Measurements from ENCODE around the gene RAPGEF2. TPM values are rescaled to one million over a fixed set of nuclear protein-coding genes. Genes with fewer than 3 reads are reported as not detected.

Gene RAPGEF2
- total and polyA plus RNA-seq, 9 of the 15 experiments (the other 6 are each of a cell fraction or from before 2014, with no cell fraction given), result 3.1 to 32.6 (median 23.1) TPM

DNA sequence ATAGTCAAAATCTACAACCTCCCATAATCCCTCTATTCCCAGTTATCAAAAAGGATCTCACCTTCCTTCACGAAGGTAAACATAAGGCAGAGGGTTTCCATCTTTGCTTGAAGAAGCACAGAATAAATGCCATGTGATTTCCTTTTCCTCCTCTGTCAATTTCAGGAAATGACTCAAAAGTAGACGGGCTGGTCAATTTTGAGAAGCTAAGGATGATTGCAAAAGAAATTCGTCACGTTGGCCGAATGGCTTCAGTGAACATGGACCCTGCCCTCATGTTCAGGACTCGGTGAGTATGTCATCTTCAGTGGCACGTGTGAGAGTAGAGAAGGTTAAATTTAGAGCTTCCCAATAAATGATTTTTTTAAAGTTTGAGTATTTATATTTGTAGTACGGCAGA is 240.2 kb downstream of the RAPGEF2 start:
- POLR2A ChIA-PET, result interaction anchor here (0.7 to 1.0 kb wide), 2 partner anchors 13 to 15 kb away, joined by 3 read pairs; no protein-coding TSS in a partner anchor
- in situ Hi-C loops (cut with MboI), result no loop called here
- no peak for FAIRE-seq

DNA sequence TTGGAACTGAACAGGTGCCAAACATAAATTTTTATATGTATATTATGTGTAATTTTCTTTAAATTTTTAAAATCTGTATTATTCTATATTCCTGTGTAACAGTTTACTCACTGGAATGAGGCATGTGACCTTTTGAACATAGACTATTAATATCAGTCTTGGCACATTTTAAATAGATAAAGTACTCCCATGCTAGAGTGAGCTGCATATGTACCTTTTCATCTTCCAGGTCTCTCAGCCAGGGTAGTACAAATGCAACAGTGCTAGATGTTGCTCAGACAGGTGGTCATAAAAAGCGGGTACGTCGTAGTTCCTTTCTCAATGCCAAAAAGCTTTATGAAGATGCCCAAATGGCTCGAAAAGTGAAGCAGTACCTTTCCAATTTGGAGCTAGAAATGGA is 242.0 kb downstream of the RAPGEF2 start:
- FAIRE-seq (no peak), DNase-seq (ENCODE audit: extremely low read depth in 1 of 4, low spot score in 3 of 4) (no peak), ATAC-seq (no peak)
- H3K4me2 ChIP-seq (ENCODE audit: insufficient read depth, low read length), result no peak overlapping the region
- H3K36me3 ChIP-seq (ENCODE audit: control insufficient read depth, insufficient read depth, low read length), result peaks cover 59% of the 10 kb centered on the region
- intact Hi-C loops (cut with micrococcal nuclease) (no loop called here), in situ Hi-C loops (cut with MboI) (no loop called here)
- no peaks in the 10 kb centered on the region for H4K20me1 ChIP-seq (replicated peaks; ENCODE audit: control insufficient read depth, insufficient read depth, low read length)
- H3K9ac ChIP-seq (ENCODE audit: insufficient read depth in 1 of 2, low read depth in 2 of 2, low read length in 2 of 2), result no peak overlapping the region
- H3K4me3 ChIP-seq, result no peak overlapping the region
- POLR2A ChIA-PET, result interaction anchor here (1.4 kb wide), 1 partner anchor 15 kb away, joined by 3 read pairs; no protein-coding TSS in a partner anchor
- H3K27me3 ChIP-seq (ENCODE audit: control insufficient read depth in 2 of 2, insufficient read depth in 2 of 2, low read length in 2 of 2), result no peaks in the 10 kb centered on the region
- 88% methylated on average over 4 of the region's 4 CpGs for WGBS (ENCODE audit: insufficient coverage, low coverage, missing lambda C conversion rate)
- CTCF ChIA-PET (ENCODE audit: low intra/inter-chr PET ratio), result no interaction called here
- no TSS peak for BruUV-seq (replicated peaks)
- no peaks in the 10 kb centered on the region for H3K4me1 ChIP-seq (replicated peaks in 1 of 2; ENCODE audit: control insufficient read depth in 2 of 2, insufficient read depth in 2 of 2, low read length in 2 of 2)
- no peaks in the 10 kb centered on the region for H3K9me3 ChIP-seq (replicated peaks; ENCODE audit: control insufficient read depth, insufficient read depth, low read depth, low read length)
- H3K79me2 ChIP-seq (ENCODE audit: control insufficient read depth, insufficient read depth, low read length), result no peaks in the 10 kb centered on the region
- no peak overlapping the region for H3K27ac ChIP-seq (ENCODE audit: extremely low read depth, low read depth, low read length)
- no peaks in the 10 kb centered on the region for H3K9me1 ChIP-seq (ENCODE audit: control insufficient read depth, insufficient read depth, low read length)
- no peak for TF ChIP-seq ZNF121 (CRISPR knock-in tag; conservative IDR thresholded peaks at IDR 0.05)
- TF ChIP-seq, protein P1, sequence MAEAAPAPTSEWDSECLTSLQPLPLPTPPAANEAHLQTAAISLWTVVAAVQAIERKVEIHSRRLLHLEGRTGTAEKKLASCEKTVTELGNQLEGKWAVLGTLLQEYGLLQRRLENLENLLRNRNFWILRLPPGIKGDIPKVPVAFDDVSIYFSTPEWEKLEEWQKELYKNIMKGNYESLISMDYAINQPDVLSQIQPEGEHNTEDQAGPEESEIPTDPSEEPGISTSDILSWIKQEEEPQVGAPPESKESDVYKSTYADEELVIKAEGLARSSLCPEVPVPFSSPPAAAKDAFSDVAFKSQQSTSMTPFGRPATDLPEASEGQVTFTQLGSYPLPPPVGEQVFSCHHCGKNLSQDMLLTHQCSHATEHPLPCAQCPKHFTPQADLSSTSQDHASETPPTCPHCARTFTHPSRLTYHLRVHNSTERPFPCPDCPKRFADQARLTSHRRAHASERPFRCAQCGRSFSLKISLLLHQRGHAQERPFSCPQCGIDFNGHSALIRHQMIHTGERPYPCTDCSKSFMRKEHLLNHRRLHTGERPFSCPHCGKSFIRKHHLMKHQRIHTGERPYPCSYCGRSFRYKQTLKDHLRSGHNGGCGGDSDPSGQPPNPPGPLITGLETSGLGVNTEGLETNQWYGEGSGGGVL (CRISPR knock-in tag; IDR thresholded peaks at IDR 0.05), result no peak
- no peak for TF ChIP-seq TAF1 (IDR thresholded peaks at IDR 0.05; ENCODE audit: control insufficient read depth, extremely low read depth, insufficient read depth, low read length, severe bottlenecking)
- no peak for TF ChIP-seq HNRNPK (IDR thresholded peaks at IDR 0.05; ENCODE audit: low read depth, low read length, poor library complexity, severe bottlenecking)
- TF ChIP-seq ZNF24 (IDR thresholded peaks at IDR 0.05), result no peak
- H2AFZ ChIP-seq (ENCODE audit: low read depth, low read length), result no peak overlapping the region

More for the DNA sequence above, 240.2 kb downstream of the RAPGEF2 start:
- no peaks in the 10 kb centered on the region for H3K79me2 ChIP-seq (ENCODE audit: control insufficient read depth, insufficient read depth, low read length)
- H3K27ac ChIP-seq (ENCODE audit: extremely low read depth, low read depth, low read length), result no peak overlapping the region
- peaks cover 67% of the 10 kb centered on the region for H3K36me3 ChIP-seq (ENCODE audit: control insufficient read depth, insufficient read depth, low read length)
- no peaks in the 10 kb centered on the region for H4K20me1 ChIP-seq (replicated peaks; ENCODE audit: control insufficient read depth, insufficient read depth, low read length)
- H3K9me3 ChIP-seq (replicated peaks; ENCODE audit: control insufficient read depth, insufficient read depth, low read depth, low read length), result no peaks in the 10 kb centered on the region
- no peak overlapping the region for H3K4me2 ChIP-seq (ENCODE audit: insufficient read depth, low read length)
- no peaks in the 10 kb centered on the region for H3K27me3 ChIP-seq (ENCODE audit: control insufficient read depth in 2 of 2, insufficient read depth in 2 of 2, low read length in 2 of 2)
- H3K4me1 ChIP-seq (replicated peaks in 1 of 2; ENCODE audit: control insufficient read depth in 2 of 2, insufficient read depth in 2 of 2, low read length in 2 of 2), result no peaks in the 10 kb centered on the region
- no peak overlapping the region for H3K9ac ChIP-seq (ENCODE audit: insufficient read depth in 1 of 2, low read depth in 2 of 2, low read length in 2 of 2)
- no peak overlapping the region for H3K4me3 ChIP-seq
- no peak for ATAC-seq
- no peaks in the 10 kb centered on the region for H3K9me1 ChIP-seq (ENCODE audit: control insufficient read depth, insufficient read depth, low read length)
- no TSS peak for BruUV-seq (replicated peaks)
- intact Hi-C loops (cut with micrococcal nuclease), result no loop called here
- WGBS (ENCODE audit: insufficient coverage, low coverage, missing lambda C conversion rate), result 89% methylated on average over 8 of the region's 8 CpGs
- no peak overlapping the region for H2AFZ ChIP-seq (ENCODE audit: low read depth, low read length)
- CTCF ChIA-PET (ENCODE audit: low intra/inter-chr PET ratio), result no interaction called here
- TF ChIP-seq KLF10 (CRISPR knock-in tag; IDR thresholded peaks at IDR 0.05), result no peak
- no peak for TF ChIP-seq CHD1 (IDR thresholded peaks at IDR 0.05; ENCODE audit: low read length)
- no peak for TF ChIP-seq SIRT6 (IDR thresholded peaks at IDR 0.05; ENCODE audit: low read depth, low read length)
- no peak for TF ChIP-seq TRIM28 (IDR thresholded peaks at IDR 0.05)
- no peak for TF ChIP-seq ZNF347 (CRISPR knock-in tag; IDR thresholded peaks at IDR 0.05; ENCODE audit: low read depth)
- TF ChIP-seq MCM2 (IDR thresholded peaks at IDR 0.05; ENCODE audit: low read depth), result no peak
- no peak for TF ChIP-seq SETDB1 (IDR thresholded peaks at IDR 0.05; ENCODE audit: low read length)
- TF ChIP-seq TAL1 (IDR thresholded peaks at IDR 0.05), result no peak
- DNase-seq (ENCODE audit: extremely low read depth in 1 of 4, low spot score in 3 of 4), result no peak
